Common myeloid progenitor, CD34-positive (primary cell): Measurements from ENCODE around the gene NSL1. TPM values are rescaled to one million over a fixed set of nuclear protein-coding genes. Genes with fewer than 3 reads are reported as not detected.
"Not testable (repeated sequence)": the region's sequence is repeated elsewhere in the genome, so short reads cannot be mapped to it uniquely, and the experiment has no call there.

ENCODE experiments used
- CTCF ChIA-PET: fragments of 350-600 bp; sonication (Branson Sonifier 250); formaldehyde crosslinking; loops from one replicate; lab custom pipeline; 2021; ENCODE audit warnings: antibody characterized with exemption; lab: Charles Lee
- POLR2A ChIA-PET: fragments of 350-600 bp; sonication (Branson Sonifier 250); formaldehyde crosslinking; loops from one replicate; lab custom pipeline; 2021; ENCODE audit warnings: antibody characterized with exemption; lab: Charles Lee
- DNase-seq, 3 donors: peaks; one replicate each; pipeline versions ENCODE4 v3.0.0 to v3.0.0-alpha.2; 2013
- H3K27ac ChIP-seq, 2 experiments: 1 replicate in 1 of 2; 2 replicates in 1 of 2; pipeline ENCODE4 v1.7.0; 2013; ENCODE audit warnings: inconsistent platforms in 2 of 2, low read length in 2 of 2, mild to moderate bottlenecking in 2 of 2, low read depth in 1 of 2, moderate library complexity in 1 of 2; ENCODE audit not compliant: severe bottlenecking in 2 of 2, insufficient read depth in 1 of 2, poor library complexity in 1 of 2
- H3K27me3 ChIP-seq, 5 experiments: replicated peaks in 2 of 5; 1 replicate in 3 of 5; 2 replicates in 2 of 5; pipeline versions ENCODE4 v1.6.1 to v1.7.0; 2013; ENCODE audit warnings: low read length in 4 of 5, mild to moderate bottlenecking in 2 of 5, moderate library complexity in 2 of 5, inconsistent platforms in 1 of 5; ENCODE audit not compliant: insufficient read depth in 5 of 5, control insufficient read depth in 4 of 5
- H3K36me3 ChIP-seq, 4 experiments: 1 replicate in 2 of 4; 2 replicates in 2 of 4; pipeline versions ENCODE4 v1.6.1 to v1.7.0; 2013; ENCODE audit warnings: low read length in 3 of 4, control low read depth in 1 of 4, mild to moderate bottlenecking in 1 of 4; ENCODE audit not compliant: control insufficient read depth in 4 of 4, insufficient read depth in 4 of 4
- H3K4me1 ChIP-seq, 4 experiments: 1 replicate in 3 of 4; 2 replicates in 1 of 4; pipeline versions ENCODE4 v1.6.1 to v1.7.1; 2013; ENCODE audit warnings: low read length in 3 of 4, mild to moderate bottlenecking in 3 of 4, control low read depth in 1 of 4, inconsistent platforms in 1 of 4, moderate library complexity in 1 of 4; ENCODE audit not compliant: control insufficient read depth in 4 of 4, insufficient read depth in 4 of 4; ENCODE audit errors: control extremely low read depth in 1 of 4
- H3K4me3 ChIP-seq, 7 experiments: 1 replicate in 4 of 7; 2 replicates in 3 of 7; pipeline versions ENCODE4 v1.5.1 to v1.7.0; 2013; ENCODE audit warnings: mild to moderate bottlenecking in 7 of 7, low read length in 6 of 7, moderate library complexity in 6 of 7, inconsistent platforms in 2 of 7, low read depth in 2 of 7, control low read depth in 1 of 7; ENCODE audit not compliant: insufficient read depth in 4 of 7, control insufficient read depth in 1 of 7; ENCODE audit errors: extremely low read depth in 1 of 7
- H3K9me3 ChIP-seq, 5 experiments: 1 replicate in 4 of 5; 2 replicates in 1 of 5; pipeline versions ENCODE4 v1.6.1 to v1.7.1; 2013; ENCODE audit warnings: low read length in 4 of 5, mild to moderate bottlenecking in 2 of 5, inconsistent platforms in 1 of 5, low read depth in 1 of 5, moderate library complexity in 1 of 5; ENCODE audit not compliant: control insufficient read depth in 4 of 5, insufficient read depth in 2 of 5; ENCODE audit errors: control extremely low read depth in 1 of 5
- WGBS: methylation state at CpG from one replicate; pipeline ENCODE4 v1.1.5; 2013; ENCODE audit not compliant: insufficient coverage; 5-methylcytosine and 5-hydroxymethylcytosine counted together
- polyA plus RNA-seq: library from polyadenylated mRNA; unstranded; fragments of 120-200 nt; gene quantifications from one replicate; pipeline ENCODE4 v1.2.1, GENCODE V29; 2013

The NSL1 gene
- 26.7 TPM for polyA plus RNA-seq

- Histone ChIP-seq H3K27me3 (no peaks in the 10 kb centered on the region), H3K9me3 (no peaks in the 10 kb centered on the region), H3K36me3 (peaks cover 0 to 10% (median 3%) of the 10 kb centered on the region in 4 experiments), H3K27ac (peak within 1 kb of the TSS; percentile 79 to 89), H3K4me1 (peaks cover 9 to 33% (median 23%) of the 10 kb centered on the region in 4 experiments), H3K4me3 (peak within 1 kb of the TSS; percentile 94 to 100 (median 98))
- POLR2A ChIA-PET: no interaction called here
- WGBS: under 1% methylated on average over 46 of the region's 46 CpGs
- CTCF ChIA-PET: interaction anchor here (0.6 to 1.7 kb wide), 7 partner anchors 10 to 916 kb away, joined by 3 to 10 read pairs (median 3); no protein-coding TSS in a partner anchor
- DNase-seq: peak; percentile 93 to 97 (median 94)
Observed at GRCh38 chr1:212791676-212792395, at the start of gene NSL1, which contains the start of gene TATDN3. Gene NSL1 (minus strand): TSS chr1:212791777. CDS start chr1:212791763, 14 bp downstream. Gene TATDN3 (plus strand): TSS chr1:212791894. CDS start chr1:212791922, 28 bp downstream.

- Histone ChIP-seq H3K27ac (no peak overlapping the region), H3K4me1 (no peaks in the 10 kb centered on the region), H3K4me3 (no peak overlapping the region), H3K27me3 (no peaks in the 10 kb centered on the region), H3K36me3 (no peaks in the 10 kb centered on the region), H3K9me3 (no peaks in the 10 kb centered on the region)
- POLR2A ChIA-PET: no interaction called here
- CTCF ChIA-PET: no interaction called here
- no peak for DNase-seq
- 100% methylated on average over 3 of the region's 5 CpGs for WGBS
Observed at GRCh38 chr1:212838145-212838544, 46.6 kb upstream of the NSL1 start.

- DNase-seq: not testable (repeated sequence)
- CTCF ChIA-PET: interaction anchor here (0.6 to 1.1 kb wide), 2 partner anchors 161 to 779 kb away, joined by 3 to 4 read pairs; no protein-coding TSS in a partner anchor
- WGBS: 48% methylated on average over 4 of the region's 8 CpGs
Observed at GRCh38 chr1:212833211-212834207, 41.9 kb upstream of the NSL1 start.

GRCh38 chr1:212828395-212828794 lies 36.8 kb upstream of the NSL1 start:
- H3K27me3 ChIP-seq: no peaks in the 10 kb centered on the region
- CTCF ChIA-PET: interaction anchor here (0.9 to 1.2 kb wide), 3 partner anchors 8 to 19 kb away, joined by 3 to 4 read pairs (median 3); no protein-coding TSS in a partner anchor
- WGBS: 100% methylated on average over 1 of the region's 2 CpGs
- POLR2A ChIA-PET: no interaction called here
- peaks cover 0 to 4% (median 3%) of the 10 kb centered on the region in 4 experiments for H3K4me1 ChIP-seq
- no peak overlapping the region for H3K27ac ChIP-seq
- no peak for DNase-seq
- no peaks in the 10 kb centered on the region for H3K36me3 ChIP-seq
- H3K4me3 ChIP-seq: no peak overlapping the region
- H3K9me3 ChIP-seq: peaks cover 0 to 28% (median 15%) of the 10 kb centered on the region in 5 experiments

More at GRCh38 chr1:212833211-212834207, 41.9 kb upstream of the NSL1 start:
- H3K36me3 ChIP-seq, H3K27me3 ChIP-seq, POLR2A ChIA-PET, H3K27ac ChIP-seq, H3K9me3 ChIP-seq, H3K4me3 ChIP-seq, H3K4me1 ChIP-seq: not testable (repeated sequence)

GRCh38 chr1:212827831-212828278 lies 36.3 kb upstream of the NSL1 start:
- Histone ChIP-seq H3K27me3 (no peaks in the 10 kb centered on the region), H3K4me3 (no peak overlapping the region), H3K27ac (no peak overlapping the region), H3K9me3 (peaks cover 0 to 28% (median 15%) of the 10 kb centered on the region in 5 experiments), H3K4me1 (peaks cover 0 to 4% (median 3%) of the 10 kb centered on the region in 4 experiments), H3K36me3 (no peaks in the 10 kb centered on the region)
- ChIA-PET CTCF (interaction anchor here (1.0 to 1.2 kb wide), 2 partner anchors 8 to 12 kb away, joined by 3 to 4 read pairs; no protein-coding TSS in a partner anchor), POLR2A (no interaction called here)
- WGBS: 100% methylated on average over 3 of the region's 5 CpGs
- DNase-seq: no peak

GRCh38 chr1:212827171-212827776 lies 35.7 kb upstream of the NSL1 start:
- peaks cover 0 to 28% (median 15%) of the 10 kb centered on the region in 5 experiments for H3K9me3 ChIP-seq
- no peak for DNase-seq
- no peaks in the 10 kb centered on the region for H3K36me3 ChIP-seq
- CTCF ChIA-PET: interaction anchor here (0.8 to 1.0 kb wide), 2 partner anchors 13 to 15 kb away, joined by 3 to 4 read pairs; no protein-coding TSS in a partner anchor
- no peak overlapping the region for H3K4me3 ChIP-seq
- H3K27ac ChIP-seq: no peak overlapping the region
- POLR2A ChIA-PET: interaction anchor here (0.5 kb wide), 1 partner anchor 152 kb away, joined by 3 read pairs; no protein-coding TSS in a partner anchor
- H3K27me3 ChIP-seq: no peaks in the 10 kb centered on the region
- WGBS: 100% methylated on average over 2 of the region's 4 CpGs
- H3K4me1 ChIP-seq: peaks cover 0 to 4% (median 3%) of the 10 kb centered on the region in 4 experiments
